ENCODE measurements around the gene RHOBTB3.

- TF ChIP-seq CTCF (IDR thresholded peaks at IDR 0.05; ENCODE audit: low read depth, low read length, missing input control): no peak
- TF ChIP-seq REST (IDR thresholded peaks at IDR 0.05): no peak
- no peak for TF ChIP-seq RAD21 (IDR thresholded peaks at IDR 0.05)
Observed at GRCh38 chr5:95697781-95698681, 33.1 kb upstream of the RHOBTB3 start.
